Measurements from ENCODE around the gene CDT1.

DNA sequence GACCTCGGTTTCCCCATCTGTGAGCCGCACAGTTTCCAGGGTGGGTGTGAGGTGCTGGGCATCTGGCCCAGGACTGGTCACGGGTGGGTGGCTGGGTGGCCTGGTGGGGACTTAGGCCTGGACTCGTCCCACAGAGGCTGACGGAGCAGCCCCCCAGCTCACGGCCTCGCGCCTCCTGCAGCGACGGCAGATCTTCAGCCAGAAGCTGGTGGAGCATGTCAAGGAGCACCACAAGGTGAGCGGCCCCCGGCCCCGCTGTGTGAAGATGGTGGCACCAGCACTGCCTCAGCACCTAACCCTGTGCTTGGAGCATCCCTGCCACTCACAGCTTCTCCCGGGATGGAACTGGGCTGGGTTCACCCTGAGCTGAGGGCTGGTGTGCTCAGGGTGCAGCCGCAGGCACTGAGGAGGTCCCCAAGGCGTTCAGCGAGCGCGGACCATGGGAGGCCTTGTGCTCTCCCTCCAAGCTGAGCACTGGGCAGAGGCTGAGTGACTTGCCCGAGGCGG, 2.4 kb downstream of the CDT1 start:
- TF ChIP-seq EZH2 (IDR thresholded peaks at IDR 0.05; ENCODE audit: low read length, missing control alignments): no peak
- no peak for TF ChIP-seq CTCF (conservative IDR thresholded peaks at IDR 0.05 in 1 of 2, IDR thresholded peaks at IDR 0.05 in 1 of 2; ENCODE audit: low read depth in 1 of 2, low read length in 2 of 2)
